Activated T-cell treated with anti-CD3 and anti-CD28 coated beads for 24 hours (primary cell): Measurements from ENCODE around the gene AFAP1L2.
"Not testable (repeated sequence)": the region's sequence is repeated elsewhere in the genome, so short reads cannot be mapped to it uniquely, and the experiment has no call there.

ENCODE experiments used
- DNase-seq: peaks from one replicate; pipeline ENCODE4 v3.0.0-alpha.2; 2020; ENCODE audit warnings: low read depth

The AFAP1L2 gene

DNA sequence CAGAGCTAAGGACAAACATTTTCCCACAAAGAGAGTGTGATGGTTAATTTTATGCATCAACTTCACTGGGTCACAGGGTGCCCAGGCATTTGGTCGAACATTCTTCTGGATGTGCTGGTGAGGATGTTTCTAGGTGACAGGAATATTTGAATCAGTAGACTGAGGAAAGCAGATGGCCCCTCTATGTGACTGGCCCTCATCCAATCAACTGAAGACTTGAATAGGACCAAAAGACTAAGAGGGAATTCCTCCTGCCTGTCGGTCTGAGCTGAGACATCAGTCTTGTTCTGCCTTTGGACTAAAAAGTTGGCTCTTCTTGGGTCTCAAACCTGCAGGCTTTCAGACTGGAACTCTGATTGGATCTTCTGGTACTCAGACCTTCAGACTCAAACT is 44.4 kb downstream of the AFAP1L2 start:
- no peak for DNase-seq

DNA sequence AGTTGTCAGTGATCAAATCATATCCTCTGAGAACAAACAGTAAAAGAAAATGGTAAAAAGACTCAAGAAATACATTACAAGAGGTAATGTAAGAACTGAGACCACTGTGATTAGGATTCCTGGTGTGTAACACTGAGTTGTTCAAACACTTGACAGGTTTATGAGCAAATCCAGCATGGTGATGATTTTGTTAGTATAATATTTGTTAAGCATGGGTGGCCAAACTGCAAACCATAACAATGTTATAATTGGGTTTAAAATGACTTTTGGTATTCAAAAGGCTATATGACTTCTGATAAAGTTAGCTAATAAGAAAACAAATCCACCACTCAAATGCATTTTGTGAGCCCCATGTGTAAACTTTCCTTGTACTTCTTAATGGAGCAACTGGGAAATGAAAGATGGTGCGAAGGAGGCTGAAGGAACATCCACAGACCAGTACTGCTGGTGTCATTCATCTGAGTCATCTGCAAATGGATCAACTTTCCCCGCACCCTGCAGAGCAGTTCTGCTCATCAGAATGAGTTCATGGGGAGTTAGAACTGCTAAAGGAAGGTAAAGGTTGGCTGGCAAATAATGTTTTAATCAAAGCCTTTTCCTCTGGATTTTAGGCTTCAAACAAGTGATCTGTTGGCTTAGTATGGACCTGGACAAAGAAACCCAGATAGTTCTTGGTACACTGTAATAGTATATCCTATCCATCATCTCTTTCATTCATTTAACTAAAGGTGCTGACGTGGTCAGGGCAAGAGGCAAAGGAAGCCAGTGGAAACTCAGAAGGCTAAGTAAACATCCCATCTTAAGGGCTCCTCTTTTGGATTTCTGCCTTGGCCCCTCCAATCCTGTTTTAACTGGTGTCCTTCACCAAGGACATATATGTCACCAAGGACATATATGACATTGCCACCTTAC is 45.0 kb downstream of the AFAP1L2 start:
- DNase-seq: no peak

DNA sequence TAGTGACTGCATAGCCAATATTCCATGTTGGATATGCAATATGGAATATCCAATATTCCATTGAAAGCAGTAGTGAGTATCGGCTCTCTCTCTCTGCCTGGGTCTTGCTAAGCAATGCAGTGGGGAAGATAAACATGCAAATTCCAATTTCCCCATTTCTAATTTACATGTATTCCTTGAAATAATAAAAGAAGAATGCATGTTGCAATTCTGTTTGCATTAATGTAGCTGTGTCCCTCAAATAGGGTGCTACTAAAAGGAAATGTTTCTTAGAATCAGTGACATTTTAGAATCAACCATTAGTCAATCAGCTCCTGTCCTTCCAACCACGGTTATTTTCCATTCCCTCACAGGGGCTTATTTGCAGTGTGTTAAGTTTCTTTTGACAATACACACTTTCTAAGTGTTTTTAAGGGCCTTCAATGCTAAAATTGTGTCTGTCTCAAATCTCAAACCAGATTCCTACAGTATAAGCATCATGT is 46.7 kb downstream of the AFAP1L2 start:
- DNase-seq: no peak

DNA sequence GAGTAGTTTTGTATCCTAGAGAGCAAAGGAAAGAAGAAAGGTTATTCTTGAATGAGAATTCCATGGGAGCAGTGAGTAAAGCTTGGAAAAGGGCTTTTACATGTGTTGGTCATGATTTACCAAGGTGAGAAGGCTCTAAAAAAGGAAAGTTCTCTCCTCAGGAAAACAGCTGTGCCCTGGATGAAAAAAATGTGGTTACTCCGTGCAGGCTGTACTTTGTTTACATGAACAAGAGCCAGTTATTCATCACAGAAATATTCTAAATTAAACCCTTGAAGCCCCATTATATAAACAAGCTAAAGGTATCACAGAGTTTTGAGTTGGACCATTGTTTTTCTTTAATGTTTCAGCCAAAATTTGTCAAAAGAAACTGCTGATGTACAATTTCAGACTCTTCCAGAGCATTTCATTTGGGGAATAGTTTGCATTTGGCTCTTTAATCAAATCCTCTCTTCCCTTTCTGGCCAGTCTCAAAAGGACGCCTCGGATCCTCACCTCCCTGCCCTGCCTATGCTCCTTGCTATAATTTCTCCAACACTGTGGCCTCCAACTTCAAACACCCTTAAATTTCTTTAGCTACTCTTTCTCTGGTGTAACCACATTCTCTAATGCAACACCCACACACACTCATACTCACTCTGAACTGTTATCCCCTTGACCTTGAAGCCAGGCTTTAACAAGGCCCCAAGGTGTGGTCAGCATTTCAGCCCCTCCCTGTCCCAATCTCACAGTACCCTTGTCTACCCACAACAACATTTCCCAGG is 47.4 kb downstream of the AFAP1L2 start:
- DNase-seq: no peak

DNA sequence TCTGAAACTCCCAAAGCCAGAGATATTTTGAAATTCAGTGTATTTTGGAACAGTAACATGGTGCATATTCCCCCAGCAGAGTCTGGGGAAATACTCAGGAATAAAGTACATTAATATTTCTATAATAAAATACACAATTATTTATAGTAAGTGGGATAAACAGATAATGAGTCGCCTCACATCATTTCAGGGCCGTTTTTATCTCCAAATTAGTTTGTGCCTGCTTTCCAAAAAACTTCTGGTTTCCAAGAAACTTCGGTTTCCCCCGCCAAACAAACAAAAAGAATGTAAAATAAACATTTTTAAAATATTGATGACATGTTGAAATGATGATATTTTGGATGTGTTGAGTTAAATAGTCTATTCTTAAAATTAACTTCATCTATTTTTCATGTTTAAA is 48.2 kb downstream of the AFAP1L2 start:
- DNase-seq: no peak

DNA sequence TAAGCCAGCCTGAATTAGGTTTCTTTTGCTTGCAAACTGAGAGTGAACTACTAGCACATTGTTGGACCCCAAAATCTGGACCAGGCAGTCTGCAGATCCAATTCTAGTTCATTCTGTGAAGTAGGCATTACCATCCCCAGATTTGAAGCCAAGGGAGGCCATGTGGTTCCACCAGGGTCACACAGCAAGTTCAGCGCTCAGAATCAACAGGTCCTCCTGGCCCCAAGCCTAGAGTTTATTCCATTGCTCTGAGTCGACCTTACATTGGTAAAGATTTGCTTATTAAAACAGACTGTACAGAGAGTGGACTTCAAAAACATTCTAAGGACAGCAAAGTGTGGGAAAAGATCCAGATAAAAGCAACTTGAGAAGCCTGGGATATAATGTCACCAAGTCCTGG is 50.9 kb downstream of the AFAP1L2 start:
- no peak for DNase-seq

DNA sequence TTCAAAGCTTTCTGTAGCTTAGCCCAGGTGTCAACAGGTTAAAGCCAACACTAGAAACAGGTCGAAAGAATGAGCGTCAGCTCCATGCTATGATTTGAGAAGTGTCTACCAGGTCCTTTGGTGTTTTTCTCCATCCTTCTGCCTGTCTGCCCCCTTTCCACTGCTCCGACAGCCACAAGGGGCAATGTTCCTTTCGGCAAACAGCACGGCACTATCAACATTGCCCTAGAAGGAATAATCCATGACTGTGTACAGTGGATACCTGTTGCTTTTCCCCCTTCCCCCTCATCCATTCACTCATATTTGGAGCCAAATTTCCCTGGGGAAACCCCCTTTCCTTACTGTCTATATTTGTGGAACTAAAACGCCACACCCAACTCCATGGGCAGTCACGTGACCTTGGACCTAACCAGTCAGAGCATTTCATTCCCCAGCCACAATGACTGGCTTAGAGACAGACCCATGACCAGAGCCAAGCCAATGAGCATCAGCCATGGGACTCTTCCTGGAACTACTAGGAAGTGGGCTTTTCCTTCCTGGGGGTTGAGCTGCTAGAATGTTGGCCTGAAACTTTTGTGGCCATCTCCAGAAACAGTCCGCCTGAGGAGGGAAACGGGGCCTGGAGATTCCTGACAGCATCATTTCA is 51.5 kb downstream of the AFAP1L2 start:
- no peak for DNase-seq

DNA sequence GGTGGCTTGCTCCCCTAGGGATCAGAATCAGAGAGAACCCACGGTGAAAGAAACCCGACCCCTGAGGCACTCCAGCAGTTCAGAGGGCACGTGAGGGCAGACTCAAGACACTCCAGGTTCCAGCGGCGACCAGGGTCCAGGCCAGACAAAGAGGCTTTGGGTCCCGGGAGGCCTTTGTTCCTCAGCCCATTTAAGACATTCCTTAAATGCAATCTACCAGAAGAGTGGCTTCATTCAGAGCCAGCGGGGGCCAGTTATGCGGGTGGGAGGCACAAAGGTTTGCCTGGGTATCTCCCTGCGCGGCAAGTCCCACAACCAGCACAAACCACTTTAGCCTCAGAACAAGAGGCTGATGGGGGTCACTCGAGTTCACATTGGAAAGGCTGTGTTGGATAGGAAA is 53.6 kb downstream of the AFAP1L2 start:
- DNase-seq: no peak

DNA sequence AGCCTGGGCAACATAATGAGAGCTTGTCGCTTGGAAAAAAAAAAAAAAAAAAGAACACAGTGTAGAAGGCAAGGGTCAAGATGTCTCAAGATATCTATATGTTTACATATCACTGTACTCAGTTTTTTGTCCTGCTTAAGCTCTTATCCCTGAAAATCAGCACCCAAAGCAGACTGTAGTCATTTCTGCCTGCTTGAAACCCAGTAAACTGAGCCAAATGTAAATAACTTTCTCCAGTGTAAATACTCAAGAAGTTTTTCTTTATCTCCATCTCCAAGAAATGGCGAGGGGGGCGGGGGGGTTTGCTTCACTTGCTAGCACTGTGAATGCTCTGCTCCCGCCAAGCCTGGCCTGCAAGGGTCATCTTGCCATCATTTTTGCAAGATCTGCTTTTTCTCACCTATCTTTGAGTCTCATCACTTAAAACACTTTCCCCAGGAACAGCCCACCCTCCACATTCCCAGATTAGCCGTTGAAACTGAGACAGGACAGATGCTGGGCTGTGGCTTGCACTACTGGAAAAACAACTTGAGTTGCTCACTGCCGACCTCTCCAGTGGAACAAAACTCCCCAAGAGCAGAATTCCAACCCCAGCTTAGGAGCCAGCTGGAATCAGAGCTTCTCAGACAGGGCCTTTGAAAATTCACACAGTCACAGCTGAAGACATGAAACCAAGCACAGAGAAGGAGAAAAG is 54.6 kb downstream of the AFAP1L2 start:
- no peak for DNase-seq

DNA sequence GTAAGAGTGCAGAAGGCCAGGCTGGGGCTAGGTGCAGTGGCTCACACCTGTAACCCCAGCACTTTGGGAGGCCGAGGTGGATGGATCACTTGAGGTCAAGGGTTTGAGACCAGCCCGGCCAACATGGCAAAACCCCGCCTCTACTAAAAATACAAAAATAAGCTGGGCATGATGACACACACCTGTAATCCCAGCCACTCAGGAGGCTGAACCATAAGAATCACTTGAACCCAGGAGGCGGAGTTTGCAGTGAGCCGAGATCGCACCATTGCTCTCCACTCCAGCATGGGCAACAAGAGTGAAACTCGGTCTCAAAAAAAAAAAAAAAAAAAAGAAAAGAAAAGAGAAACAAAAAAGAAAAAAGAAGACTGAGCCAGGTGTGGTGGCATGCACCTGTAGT is 55.2 kb downstream of the AFAP1L2 start:
- DNase-seq: not testable (repeated sequence)

DNA sequence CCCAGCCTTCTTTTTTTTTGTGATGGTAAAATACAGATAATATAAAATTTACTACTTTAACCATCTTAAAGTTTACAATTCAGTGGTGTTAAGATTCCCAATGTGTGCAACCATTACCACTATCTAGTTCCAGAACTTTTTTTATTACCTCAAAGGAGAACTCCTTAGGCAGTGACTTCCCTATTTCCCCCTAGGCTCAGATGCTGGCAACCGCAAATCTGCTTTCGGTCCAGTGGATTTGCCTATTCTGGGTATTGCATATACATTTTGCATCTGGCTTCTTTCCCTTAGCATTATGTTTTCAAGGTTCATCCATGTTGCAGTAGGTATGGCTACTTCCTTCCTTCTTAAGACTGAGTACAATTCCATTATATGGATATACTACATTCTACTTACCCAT is 56.5 kb downstream of the AFAP1L2 start:
- no peak for DNase-seq

DNA sequence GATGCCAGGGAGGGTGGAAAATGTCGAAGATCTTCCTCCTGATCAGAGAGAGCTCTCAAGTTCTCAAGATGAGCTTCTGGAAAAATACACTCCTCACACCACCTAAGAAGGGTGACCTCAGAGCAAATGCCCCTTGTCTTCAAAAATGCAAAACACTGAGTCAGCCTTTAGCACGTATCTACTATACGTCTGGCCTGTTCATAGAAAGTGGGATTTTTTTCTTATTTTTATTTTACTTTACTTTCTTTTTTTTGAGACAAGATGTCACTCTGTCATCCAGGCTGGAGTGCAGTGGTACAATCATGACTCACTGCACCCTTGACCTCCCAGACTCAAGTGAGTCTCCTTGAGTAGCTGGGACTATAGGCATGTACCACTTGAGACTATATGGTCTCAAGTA is 57.1 kb downstream of the AFAP1L2 start:
- no peak for DNase-seq

DNA sequence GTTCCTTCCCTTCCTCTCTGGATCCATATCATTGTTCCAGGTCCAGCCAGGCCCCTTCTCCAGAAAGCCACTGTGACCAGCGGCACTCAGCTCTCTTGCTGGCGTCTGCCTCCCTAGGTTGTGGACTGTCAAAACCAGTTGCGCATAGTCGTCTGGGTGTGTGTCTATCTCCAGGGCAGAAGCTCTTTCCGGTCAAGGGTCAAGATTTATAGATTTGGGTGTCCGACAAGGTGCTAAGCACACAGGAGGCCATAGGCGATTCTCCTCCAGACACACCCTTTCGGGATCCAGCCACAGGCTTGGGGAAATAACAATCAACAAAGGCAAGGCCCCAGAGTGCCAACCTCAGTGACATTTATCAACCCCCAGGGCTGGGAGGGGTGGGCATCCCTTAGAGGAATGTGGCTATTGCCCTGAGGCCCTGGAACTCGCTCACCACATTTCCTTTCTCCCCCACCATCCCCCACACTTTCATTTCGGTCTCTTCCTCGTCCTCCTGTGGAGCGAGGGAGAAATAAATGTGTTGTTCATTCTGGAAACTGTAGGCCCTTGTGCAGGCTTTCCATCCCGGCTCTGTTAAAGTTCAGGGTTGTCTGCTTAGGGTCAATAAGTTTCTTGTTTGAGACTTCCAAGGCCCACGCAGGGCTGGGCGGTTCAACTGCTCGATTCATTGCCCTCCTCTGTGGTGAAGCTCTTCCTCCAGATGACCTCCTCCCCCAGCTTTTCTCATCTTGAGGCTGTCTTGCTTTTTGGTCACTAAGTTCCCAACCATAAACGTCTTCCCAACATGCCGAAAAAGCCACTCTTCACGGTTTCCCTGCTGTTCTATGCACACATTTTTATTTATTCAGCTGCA is 57.9 kb downstream of the AFAP1L2 start:
- no peak for DNase-seq

DNA sequence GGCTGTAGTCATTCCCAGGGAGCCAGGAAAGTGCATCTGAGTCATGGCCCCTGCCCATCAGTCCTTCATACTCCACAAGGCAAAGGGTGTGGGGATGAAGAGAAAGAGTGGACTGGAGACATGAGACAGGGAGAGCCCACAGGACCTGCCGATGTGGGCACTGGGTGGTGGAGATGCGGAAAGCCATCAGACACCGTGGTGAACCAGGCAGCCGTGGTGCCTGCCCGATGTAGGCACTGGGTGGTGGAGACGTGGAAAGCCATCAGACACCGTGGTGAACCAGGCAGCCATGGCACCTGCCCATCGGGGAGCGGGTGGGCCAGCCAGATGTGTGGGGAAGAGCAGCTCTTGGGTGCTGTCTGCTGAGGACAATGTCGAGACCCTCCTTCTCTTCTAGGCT is 58.6 kb downstream of the AFAP1L2 start:
- no peak for DNase-seq

DNA sequence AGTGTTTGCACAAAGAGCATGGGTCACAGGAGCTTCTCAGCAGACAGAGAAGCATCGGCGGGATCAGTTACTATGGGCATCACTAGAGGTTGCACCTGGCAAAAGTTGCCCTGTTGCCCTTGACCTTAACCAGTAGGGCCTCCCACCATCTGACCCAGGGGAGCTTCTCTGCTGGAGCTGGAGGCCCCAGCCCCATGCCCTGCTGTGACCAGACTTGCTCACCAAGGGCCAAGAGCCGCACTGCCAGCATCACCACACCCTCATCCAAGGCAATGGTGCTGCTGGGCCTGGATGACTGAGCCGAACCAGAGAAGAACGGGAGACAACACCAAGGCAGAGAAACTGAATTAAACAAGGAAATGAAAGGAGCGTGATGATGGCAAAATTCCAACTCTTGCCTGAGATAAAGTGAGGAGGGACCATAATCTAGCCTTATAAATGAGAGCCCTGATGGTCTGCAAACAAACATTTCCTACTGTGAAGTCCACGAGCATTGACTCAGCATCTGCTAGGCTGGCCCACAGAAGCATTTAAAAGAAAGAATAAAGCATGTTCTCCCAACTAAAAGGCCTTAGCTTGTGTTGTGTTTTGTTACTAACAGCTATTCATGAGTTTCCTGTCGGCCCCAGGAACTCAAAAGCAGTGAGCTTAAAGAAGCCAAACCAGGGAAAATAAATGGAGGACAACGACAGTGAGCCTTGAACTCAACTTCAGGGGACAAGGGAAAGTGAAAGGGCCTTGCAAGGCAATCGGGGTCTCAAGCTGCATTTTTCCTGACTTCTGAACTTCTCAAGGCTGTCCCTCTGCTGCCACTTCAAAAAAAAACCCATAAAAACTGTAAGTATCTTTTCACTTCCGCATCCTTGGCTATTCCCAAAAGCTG is 60.4 kb downstream of the AFAP1L2 start:
- no peak for DNase-seq

DNA sequence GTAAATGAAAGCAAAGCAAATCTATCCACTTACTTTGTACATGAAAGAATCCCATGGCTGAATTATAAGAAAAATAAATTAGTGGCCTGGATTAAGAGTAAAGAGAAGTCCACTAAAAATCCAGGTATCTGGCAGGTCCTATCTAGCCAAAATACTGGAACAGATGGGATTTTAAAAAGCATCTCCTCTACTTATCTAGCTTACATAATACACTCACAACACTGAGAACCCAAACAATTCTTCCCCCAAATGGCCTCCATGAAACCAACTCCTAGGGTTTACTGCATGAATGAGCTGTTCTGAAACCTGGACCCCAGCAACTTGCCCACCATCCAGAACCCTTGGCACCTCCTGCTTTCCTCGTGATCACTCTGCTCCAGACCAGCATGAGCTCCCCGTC is 61.3 kb downstream of the AFAP1L2 start:
- no peak for DNase-seq

DNA sequence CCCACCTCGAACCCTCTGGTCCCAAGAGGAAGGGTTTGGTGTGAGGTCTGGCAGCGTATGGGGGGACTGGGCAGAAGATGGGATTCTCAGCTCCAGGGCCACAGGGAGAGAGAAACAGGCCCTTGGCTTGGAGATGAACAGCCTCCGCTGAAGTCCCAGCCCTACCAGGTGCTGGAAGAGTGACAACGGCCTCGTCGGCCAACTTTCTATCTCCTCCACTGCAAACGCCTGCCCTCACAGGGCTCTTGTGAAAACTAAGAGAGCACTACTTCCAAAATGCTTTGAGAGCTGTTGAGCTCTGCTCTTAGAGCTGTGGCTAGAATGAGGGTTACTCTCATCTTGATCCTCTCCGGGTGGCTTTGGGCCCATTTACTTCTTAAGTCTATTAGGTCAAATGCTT is 63.5 kb downstream of the AFAP1L2 start:
- no peak for DNase-seq

DNA sequence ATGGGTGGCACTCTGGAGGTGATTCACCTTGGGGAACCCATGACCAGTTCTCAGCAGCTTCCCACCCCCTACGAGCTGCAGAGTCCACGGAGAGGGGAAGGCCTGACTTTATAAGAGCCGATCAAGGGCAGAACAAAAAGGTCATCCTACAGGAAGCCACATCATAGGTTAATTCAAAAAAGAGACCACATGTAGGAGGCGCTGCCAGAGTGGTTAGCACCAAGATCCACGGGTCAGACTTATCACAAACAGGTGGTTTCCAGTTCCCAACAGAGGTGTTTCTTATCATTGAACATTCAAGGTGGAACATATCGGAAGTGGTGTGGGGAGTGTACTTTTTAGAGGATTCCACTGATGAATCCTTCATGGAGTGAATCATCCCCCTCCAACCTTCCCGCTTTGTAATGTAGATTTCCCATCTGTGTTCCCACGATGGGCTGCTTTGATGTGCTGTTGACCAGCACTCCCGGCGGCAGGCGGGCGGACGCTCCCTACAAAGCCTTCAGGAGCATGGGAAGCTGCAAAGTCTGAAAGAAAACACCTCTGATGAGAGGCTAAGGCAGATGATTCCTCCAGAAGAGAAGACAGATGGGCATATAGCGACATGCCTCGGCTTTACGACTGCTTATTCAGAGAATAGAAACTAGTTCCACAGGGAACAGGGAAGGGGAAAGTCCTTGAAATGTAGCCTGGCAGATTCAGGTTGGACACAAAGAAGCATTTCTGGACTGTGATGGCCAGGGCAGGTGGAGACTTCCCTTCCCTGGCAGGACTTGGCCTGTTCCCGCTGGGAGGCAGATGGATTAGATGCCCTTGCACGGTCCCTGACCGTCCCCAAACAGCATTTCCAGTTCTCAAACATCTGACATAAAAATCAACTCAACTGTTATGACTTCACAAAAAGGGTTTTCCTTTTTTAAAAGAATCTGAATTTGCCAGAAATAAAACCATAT is 66.5 kb downstream of the AFAP1L2 start:
- no peak for DNase-seq
